HepG2 (cell line): ENCODE measurements around the gene MTCL1. TPM values are rescaled to one million over a fixed set of nuclear protein-coding genes. Genes with fewer than 3 reads are reported as not detected.
A peak's percentile ranks its signal among the peaks of the same experiment; 100 is the strongest.

Experiments
- ATAC-seq: fragments of 200-7000 bp; cut with Tn5 transposase; 3 replicates; pipeline ENCODE4 v1.9.1; 2020; ENCODE audit warnings: mild to moderate bottlenecking, moderate library complexity
- BruUV-seq: library from RNA; stranded (reverse); fragments of 400-500 nt; replicated peaks from 2 replicates; lab custom pipeline; 2021; lab: Mats Ljungman, UMichigan
- CTCF ChIA-PET: fragments of 300-600 bp; formaldehyde crosslinking; extraction: SDS; loops from one replicate; lab custom pipeline; 2021; ENCODE audit warnings: low total read pairs, inconsistent platforms, low intra/inter-chr PET ratio; lab: Yijun Ruan, JAX
- POLR2A ChIA-PET: fragments of 350-600 bp; sonication (Branson Sonifier 250); formaldehyde crosslinking; loops from one replicate; lab custom pipeline; 2020; ENCODE audit warnings: antibody characterized with exemption, inconsistent platforms; lab: Yijun Ruan, JAX
- DNase-seq: peaks from one replicate; pipeline ENCODE4 v3.0.0-alpha.2; 2015; ENCODE audit warnings: low spot score
- FAIRE-seq: peaks from 3 replicates; lab custom pipeline; 2011; peaks lifted over from hg19 to GRCh38; lab: Jason Lieb, UNC
- H2AFZ ChIP-seq: one replicate; pipeline ENCODE4 v1.6.1; 2011; ENCODE audit warnings: low read length, inconsistent platforms
- H3K27ac ChIP-seq: fragments of 300-600 bp; 3 replicates; pipeline ENCODE4 v1.8.0; 2011; ENCODE audit warnings: mixed run types, mild to moderate bottlenecking, mixed read lengths, low read length, inconsistent platforms; ENCODE audit not compliant: insufficient read depth; ENCODE audit errors: extremely low read length
- H3K27me3 ChIP-seq, 2 experiments: fragments of 200-600 bp in 1 of 2; 2 replicates in 1 of 2; 3 replicates in 1 of 2; pipeline versions ENCODE4 v1.6.0 to v1.8.0; 2011; ENCODE audit warnings: low read length in 2 of 2, mild to moderate bottlenecking in 2 of 2, moderate library complexity in 2 of 2, inconsistent platforms in 1 of 2; ENCODE audit not compliant: insufficient read depth in 2 of 2, control insufficient read depth in 1 of 2
- H3K36me3 ChIP-seq, 2 experiments: fragments of 200-600 bp in 1 of 2; replicated peaks in 1 of 2; 2 replicates in 1 of 2; 3 replicates in 1 of 2; pipeline versions ENCODE4 v1.5.1 to v1.8.0; 2011; ENCODE audit warnings: low read length in 2 of 2, inconsistent platforms in 1 of 2; ENCODE audit not compliant: insufficient read depth in 2 of 2, control insufficient read depth in 1 of 2
- H3K4me1 ChIP-seq: 2 replicates; pipeline ENCODE4 v1.5.1; 2012; ENCODE audit warnings: low read length, inconsistent platforms; ENCODE audit not compliant: insufficient read depth
- H3K4me2 ChIP-seq: 2 replicates; pipeline ENCODE4 v1.6.0; 2011; ENCODE audit warnings: low read depth, low read length, inconsistent platforms
- H3K4me3 ChIP-seq, 3 experiments: fragments of 200-600 bp in 1 of 3; sonication (generic), shearing (Covaris generic) in 1 of 3; replicated peaks in 1 of 3; 2 replicates each; pipeline ENCODE4 v1.5.1; 2011 to 2016; ENCODE audit warnings: low read length in 3 of 3, inconsistent platforms in 2 of 3, low read depth in 2 of 3, mild to moderate bottlenecking in 2 of 3, control low read depth in 1 of 3, mixed read lengths in 1 of 3; ENCODE audit not compliant: insufficient read depth in 1 of 3
- H3K79me2 ChIP-seq: one replicate; pipeline ENCODE4 v1.6.1; 2011; ENCODE audit warnings: low read length, inconsistent platforms; ENCODE audit not compliant: insufficient read depth
- H3K9ac ChIP-seq: 2 replicates; pipeline ENCODE4 v1.6.0; 2011; ENCODE audit warnings: mild to moderate bottlenecking, low read depth, low read length, inconsistent platforms; ENCODE audit not compliant: insufficient read depth
- H3K9me3 ChIP-seq: 2 replicates; pipeline ENCODE4 v1.5.1; 2012; ENCODE audit warnings: mild to moderate bottlenecking, low read length
- H4K20me1 ChIP-seq: 2 replicates; pipeline ENCODE4 v1.6.0; 2011; ENCODE audit warnings: inconsistent platforms, mild to moderate bottlenecking, low read length, moderate library complexity; ENCODE audit not compliant: insufficient read depth
- ADNP ChIP-seq: sonication (generic); formaldehyde crosslinking; IDR thresholded peaks from 2 replicates; pipeline ENCODE4 v1.4.0; 2020; ENCODE audit warnings: missing genetic modification reagents
- HOXA7 ChIP-seq: sonication (generic); formaldehyde crosslinking; IDR thresholded peaks from 2 replicates; pipeline ENCODE4 v1.8.1; 2022; ENCODE audit warnings: mild to moderate bottlenecking, missing genetic modification reagents, moderate library complexity
- KLF16 ChIP-seq, 2 experiments: sonication (generic) in 1 of 2; formaldehyde crosslinking in 1 of 2; IDR thresholded peaks; 2 replicates each; pipeline versions ENCODE4 v1.6.1 to v1.8.0; 2016 to 2023; ENCODE audit warnings: missing genetic modification reagents in 2 of 2, missing compliant biosample characterization in 1 of 2
- MAFG ChIP-seq: sonication (generic); formaldehyde crosslinking; IDR thresholded peaks from 2 replicates; pipeline ENCODE4 v1.5.1; 2020; ENCODE audit warnings: mild to moderate bottlenecking, missing genetic modification reagents
- NFYB ChIP-seq: sonication (generic); formaldehyde crosslinking; IDR thresholded peaks from 2 replicates; pipeline ENCODE4 v1.4.0; 2020; ENCODE audit warnings: missing genetic modification reagents
- RNF2 ChIP-seq: fragments of 450-650 bp; conservative IDR thresholded peaks from 2 replicates; pipeline ENCODE4 v1.6.1; 2016; ENCODE audit warnings: low read depth
- SMARCE1 ChIP-seq: fragments of 450-650 bp; IDR thresholded peaks from 2 replicates; pipeline ENCODE4 v1.6.1; 2017; ENCODE audit warnings: borderline replicate concordance
- SP4 ChIP-seq: sonication (generic); formaldehyde crosslinking; IDR thresholded peaks from 2 replicates; pipeline ENCODE4 v1.8.1; 2023; ENCODE audit warnings: mild to moderate bottlenecking, missing genetic modification reagents
- THAP11 ChIP-seq: IDR thresholded peaks from 2 replicates; pipeline ENCODE4 v1.6.1; 2016; ENCODE audit warnings: missing biosample characterization, missing genetic modification reagents
- TRIM24 ChIP-seq: sonication (generic); formaldehyde crosslinking; IDR thresholded peaks from 2 replicates; pipeline ENCODE4 v1.8.0; 2022; ENCODE audit warnings: mild to moderate bottlenecking, missing genetic modification reagents
- ZNF530 ChIP-seq: sonication (generic); formaldehyde crosslinking; IDR thresholded peaks from 2 replicates; pipeline ENCODE4 v1.5.0; 2020; ENCODE audit warnings: low read depth, mild to moderate bottlenecking, missing genetic modification reagents
- ZNF670 ChIP-seq: sonication (generic); formaldehyde crosslinking; IDR thresholded peaks from 2 replicates; pipeline ENCODE4 v1.8.0; 2022; ENCODE audit warnings: mild to moderate bottlenecking, missing genetic modification reagents, borderline replicate concordance
- WGBS: methylation state at CpG from one replicate; pipeline ENCODE4 v1.1.6; 2017; ENCODE audit warnings: low lambda C conversion rate; 5-methylcytosine and 5-hydroxymethylcytosine counted together
- in situ Hi-C: cut with HindIII; loops from 2 replicates; pipeline ENCODE4 v1.10.0; 2017; ENCODE audit warnings: low pct_unique_long_range_greater_than_20kb; ENCODE audit not compliant: extremely low pct_ligation_motif_present
- intact Hi-C: fragments of 100-400 bp; cut with micrococcal nuclease; formaldehyde crosslinking; loops from one replicate; pipeline ENCODE4 v1.10.0; 2022; ENCODE audit not compliant: unreplicated experiment
- polyA plus RNA-seq, 8 experiments: library from polyadenylated mRNA; depleted of rRNA in 3 of 8; stranded (reverse) in 7 of 8; unstranded in 1 of 8; fragments of >200 nt; fragmentation: Illumina TruSeq in 4 of 8; extraction: Trizol in 4 of 8; gene quantifications; 2 replicates each; pipeline versions ENCODE4 v1.2.1 to v1.2.3, GENCODE V29; 2011 to 2016; ENCODE audit warnings: low read depth in 4 of 8, missing spikeins in 1 of 8, mixed read lengths in 1 of 8; ENCODE audit not compliant: insufficient read depth in 1 of 8
- total RNA-seq, 5 experiments: library from RNA; depleted of rRNA; stranded (reverse); fragments of >200 nt; fragmentation: Illumina TruSeq; extraction: Trizol; gene quantifications; 2 replicates each; pipeline ENCODE4 v1.2.3, GENCODE V29; 2016; ENCODE audit warnings: low read depth in 1 of 5
- TF ChIP-seq, protein P1 (sequence below): sonication (generic); formaldehyde crosslinking; IDR thresholded peaks from 2 replicates; pipeline ENCODE4 v1.4.0; 2020; ENCODE audit warnings: missing genetic modification reagents, borderline replicate concordance
- TF ChIP-seq, protein P2 (sequence below), 2 experiments: fragments of 450-650 bp in 1 of 2; sonication (generic) in 1 of 2; formaldehyde crosslinking; IDR thresholded peaks; 2 replicates each; pipeline versions ENCODE4 v1.5.0 to v1.8.0; 2020 to 2022; ENCODE audit warnings: mild to moderate bottlenecking in 1 of 2, missing genetic modification reagents in 1 of 2

MTCL1 gene
- total and polyA plus RNA-seq, 2 of the 13 experiments (the other 11 are each of a cell fraction or from before 2014, with no cell fraction given) = 3.1 to 3.2 TPM

DNA sequence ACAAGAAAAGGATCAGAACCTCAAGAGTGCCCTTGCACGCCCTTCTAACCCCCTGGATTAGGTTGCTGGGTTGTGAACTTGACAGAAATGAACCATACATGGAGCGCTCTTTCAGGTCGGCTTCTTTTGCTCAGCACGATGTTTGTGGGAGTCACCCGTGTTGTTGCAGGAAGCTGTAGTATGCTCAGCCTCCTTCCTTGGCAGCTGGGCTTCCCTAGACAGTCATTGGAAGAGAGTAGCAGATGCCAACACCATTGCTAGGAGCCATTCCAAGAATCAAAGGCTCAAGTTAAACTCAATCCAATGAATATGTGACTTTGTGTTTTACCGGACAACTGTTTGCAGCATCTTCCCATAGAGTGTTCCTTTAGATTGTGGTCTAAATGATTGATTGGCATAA is 49.1 kb upstream of the MTCL1 start:
- in situ Hi-C loops (loop anchor here (5.0 kb wide), 1 partner anchor 326 kb away; no protein-coding TSS in a partner anchor), intact Hi-C loops (no loop called here)
- ATAC-seq (no peak), DNase-seq (no peak), FAIRE-seq (no peak)
- H3K9me3 ChIP-seq = no peaks in the 10 kb centered on the region
- H2AFZ ChIP-seq = no peak overlapping the region
- no peak overlapping the region for H3K4me3 ChIP-seq
- H3K4me1 ChIP-seq = no peaks in the 10 kb centered on the region; the same call in 1 of the 2 replicates
- no peaks in the 10 kb centered on the region for H3K36me3 ChIP-seq
- no peaks in the 10 kb centered on the region for H3K79me2 ChIP-seq
- H3K4me2 ChIP-seq = no peak overlapping the region
- WGBS = 53% methylated on average over 3 of the region's 6 CpGs
- peaks cover 4 to 33% of the 10 kb centered on the region in 2 experiments; a peak in 4 of 5 replicates for H3K27me3 ChIP-seq
- H3K9ac ChIP-seq = no peak overlapping the region
- ChIA-PET POLR2A (no interaction called here), CTCF (no interaction called here)
- TF ChIP-seq NFYB (CRISPR knock-in tag) (no peak), TRIM24 (CRISPR knock-in tag) (no peak), MAFG (CRISPR knock-in tag) (no peak), ZNF670 (CRISPR knock-in tag) (no peak)
- no peak overlapping the region for H3K27ac ChIP-seq
- BruUV-seq = no TSS peak
- no peaks in the 10 kb centered on the region for H4K20me1 ChIP-seq

DNA sequence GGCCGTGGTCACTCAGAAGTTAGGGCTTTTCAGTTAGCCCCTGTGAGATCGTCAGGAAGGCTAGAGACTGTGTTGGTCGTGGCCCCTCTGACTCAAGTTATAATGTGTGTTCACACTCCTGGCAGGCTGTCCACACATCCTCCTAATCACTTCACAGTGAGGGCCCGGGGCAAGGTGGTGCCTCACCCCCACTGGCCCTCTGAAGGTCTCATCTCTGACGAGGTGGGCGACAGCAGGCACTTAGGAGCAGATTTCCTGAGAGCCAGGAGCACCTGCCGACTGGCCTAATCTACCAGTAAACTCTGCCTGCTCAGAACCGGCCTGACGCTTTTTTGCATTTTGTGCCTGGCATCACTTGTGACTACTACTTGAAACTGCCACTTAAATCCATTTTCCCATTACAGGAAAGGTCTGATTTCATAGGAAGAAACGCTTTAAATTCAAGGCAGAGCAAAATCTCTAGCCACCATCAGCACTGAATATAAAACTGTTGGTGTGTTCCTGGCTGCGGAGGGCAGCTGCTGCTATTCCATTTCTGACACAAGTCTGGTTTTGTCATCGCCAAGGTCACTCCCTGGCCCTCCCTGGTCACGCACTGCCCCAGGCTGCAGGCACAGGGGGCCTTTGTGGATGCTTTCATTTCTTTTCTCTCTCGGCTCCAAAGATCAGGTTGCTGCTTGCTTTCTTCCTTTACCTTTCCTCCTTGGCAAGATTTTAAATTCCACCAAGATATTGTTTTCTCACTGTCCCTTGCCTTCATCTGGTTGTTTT is 48.1 kb upstream of the MTCL1 start:
- Histone ChIP-seq H3K9me3 (no peaks in the 10 kb centered on the region), H3K36me3 (no peaks in the 10 kb centered on the region), H3K27me3 (peaks cover 6 to 41% of the 10 kb centered on the region in 2 experiments; a peak in 4 of 5 replicates), H3K27ac (no peak overlapping the region), H3K4me3 (no peak overlapping the region), H3K4me1 (no peaks in the 10 kb centered on the region; the same call in 1 of the 2 replicates), H3K4me2 (peak overlapping the region; percentile 13; the same call in 1 of the 2 replicates), H2AFZ (no peak overlapping the region), H4K20me1 (no peaks in the 10 kb centered on the region), H3K9ac (no peak overlapping the region), H3K79me2 (no peaks in the 10 kb centered on the region)
- in situ Hi-C loops (loop anchor here (5.0 kb wide), 1 partner anchor 325 kb away; no protein-coding TSS in a partner anchor), intact Hi-C loops (no loop called here)
- BruUV-seq = no TSS peak
- 19% methylated on average over 13 of the region's 14 CpGs for WGBS
- no peak for FAIRE-seq
- POLR2A ChIA-PET = no interaction called here
- ATAC-seq = peak; percentile 37; the same call in 1 of the 3 replicates
- CTCF ChIA-PET = no interaction called here
- DNase-seq = no peak
- TF ChIP-seq SMARCE1 = no peak
- TF ChIP-seq THAP11 (CRISPR knock-in tag) = no peak
- TF ChIP-seq ZNF530 = no peak
- TF ChIP-seq KLF16 (CRISPR knock-in tag; IDR thresholded peaks at IDR 0.05) = no peak
- TF ChIP-seq ADNP = no peak
- no peak for TF ChIP-seq RNF2
- no peak for TF ChIP-seq SP4 (CRISPR knock-in tag)
- TF ChIP-seq, protein P1, sequence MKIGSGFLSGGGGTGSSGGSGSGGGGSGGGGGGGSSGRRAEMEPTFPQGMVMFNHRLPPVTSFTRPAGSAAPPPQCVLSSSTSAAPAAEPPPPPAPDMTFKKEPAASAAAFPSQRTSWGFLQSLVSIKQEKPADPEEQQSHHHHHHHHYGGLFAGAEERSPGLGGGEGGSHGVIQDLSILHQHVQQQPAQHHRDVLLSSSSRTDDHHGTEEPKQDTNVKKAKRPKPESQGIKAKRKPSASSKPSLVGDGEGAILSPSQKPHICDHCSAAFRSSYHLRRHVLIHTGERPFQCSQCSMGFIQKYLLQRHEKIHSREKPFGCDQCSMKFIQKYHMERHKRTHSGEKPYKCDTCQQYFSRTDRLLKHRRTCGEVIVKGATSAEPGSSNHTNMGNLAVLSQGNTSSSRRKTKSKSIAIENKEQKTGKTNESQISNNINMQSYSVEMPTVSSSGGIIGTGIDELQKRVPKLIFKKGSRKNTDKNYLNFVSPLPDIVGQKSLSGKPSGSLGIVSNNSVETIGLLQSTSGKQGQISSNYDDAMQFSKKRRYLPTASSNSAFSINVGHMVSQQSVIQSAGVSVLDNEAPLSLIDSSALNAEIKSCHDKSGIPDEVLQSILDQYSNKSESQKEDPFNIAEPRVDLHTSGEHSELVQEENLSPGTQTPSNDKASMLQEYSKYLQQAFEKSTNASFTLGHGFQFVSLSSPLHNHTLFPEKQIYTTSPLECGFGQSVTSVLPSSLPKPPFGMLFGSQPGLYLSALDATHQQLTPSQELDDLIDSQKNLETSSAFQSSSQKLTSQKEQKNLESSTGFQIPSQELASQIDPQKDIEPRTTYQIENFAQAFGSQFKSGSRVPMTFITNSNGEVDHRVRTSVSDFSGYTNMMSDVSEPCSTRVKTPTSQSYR = no peak
- no peak for TF ChIP-seq HOXA7
- TF ChIP-seq, protein P2, sequence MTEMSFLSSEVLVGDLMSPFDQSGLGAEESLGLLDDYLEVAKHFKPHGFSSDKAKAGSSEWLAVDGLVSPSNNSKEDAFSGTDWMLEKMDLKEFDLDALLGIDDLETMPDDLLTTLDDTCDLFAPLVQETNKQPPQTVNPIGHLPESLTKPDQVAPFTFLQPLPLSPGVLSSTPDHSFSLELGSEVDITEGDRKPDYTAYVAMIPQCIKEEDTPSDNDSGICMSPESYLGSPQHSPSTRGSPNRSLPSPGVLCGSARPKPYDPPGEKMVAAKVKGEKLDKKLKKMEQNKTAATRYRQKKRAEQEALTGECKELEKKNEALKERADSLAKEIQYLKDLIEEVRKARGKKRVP (CRISPR knock-in tag; IDR thresholded peaks at IDR 0.05) = no peak
